HepG2 (cell line): ENCODE data around the gene SSH3. TPM values are rescaled to one million over a fixed set of nuclear protein-coding genes. Genes with fewer than 3 reads are reported as not detected.

Experiments used
- ATRX ChIP-seq: sonication (generic); formaldehyde crosslinking; IDR thresholded peaks from 2 replicates; pipeline ENCODE4 v1.4.0; 2020; ENCODE audit warnings: missing genetic modification reagents, borderline replicate concordance
- BCLAF1 ChIP-seq: fragments of 450-650 bp; IDR thresholded peaks from 2 replicates; pipeline ENCODE4 v1.6.1; 2017; ENCODE audit warnings: mild to moderate bottlenecking
- CCDC6 ChIP-seq: sonication (generic); formaldehyde crosslinking; IDR thresholded peaks from 2 replicates; pipeline ENCODE4 v1.8.1; 2022; ENCODE audit warnings: mild to moderate bottlenecking, missing genetic modification reagents, moderate library complexity
- MTF2 ChIP-seq: sonication (generic); formaldehyde crosslinking; IDR thresholded peaks from 2 replicates; pipeline ENCODE4 v1.5.0; 2020; ENCODE audit warnings: missing genetic modification reagents, borderline replicate concordance
- PBX2 ChIP-seq: IDR thresholded peaks from 2 replicates; pipeline ENCODE4 v1.6.1; 2016; ENCODE audit warnings: control low read depth
- PITX1 ChIP-seq: sonication (generic); formaldehyde crosslinking; IDR thresholded peaks from 2 replicates; pipeline ENCODE4 v1.5.1; 2020; ENCODE audit warnings: mild to moderate bottlenecking, missing genetic modification reagents
- POGK ChIP-seq: sonication (generic); formaldehyde crosslinking; conservative IDR thresholded peaks from 2 replicates; pipeline ENCODE4 v1.8.0; 2022; ENCODE audit warnings: mild to moderate bottlenecking, moderate library complexity, missing genetic modification reagents
- POLR2G ChIP-seq: fragments of 200-400 bp; formaldehyde crosslinking; IDR thresholded peaks from 2 replicates; pipeline ENCODE4 v1.6.1; 2018; ENCODE audit warnings: mild to moderate bottlenecking, low read depth, low read length, moderate library complexity
- SP2 ChIP-seq: sonication (generic); formaldehyde crosslinking; IDR thresholded peaks from 2 replicates; pipeline ENCODE4 v1.5.1; 2020; ENCODE audit warnings: mild to moderate bottlenecking, missing genetic modification reagents
- SSRP1 ChIP-seq: IDR thresholded peaks from 2 replicates; pipeline ENCODE4 v1.6.1; 2016; ENCODE audit warnings: control low read depth
- TCF7 ChIP-seq: sonication (generic); IDR thresholded peaks from 2 replicates; pipeline ENCODE4 v1.6.1; 2016; ENCODE audit warnings: antibody characterized with exemption, low read depth
- TFDP2 ChIP-seq: sonication (generic); formaldehyde crosslinking; IDR thresholded peaks from 2 replicates; pipeline ENCODE4 v1.4.0; 2020; ENCODE audit warnings: missing genetic modification reagents
- TGIF2 ChIP-seq: IDR thresholded peaks from 2 replicates; pipeline ENCODE4 v1.6.1; 2016; ENCODE audit warnings: control low read depth, missing compliant biosample characterization
- ZBTB46 ChIP-seq: sonication (generic); formaldehyde crosslinking; IDR thresholded peaks from 2 replicates; pipeline ENCODE4 v1.4.0; 2020; ENCODE audit warnings: mild to moderate bottlenecking, missing genetic modification reagents, borderline replicate concordance
- ZFP37 ChIP-seq: sonication (generic); formaldehyde crosslinking; IDR thresholded peaks from 2 replicates; pipeline ENCODE4 v1.4.0; 2020; ENCODE audit warnings: missing genetic modification reagents, borderline replicate concordance
- ZNF121 ChIP-seq: sonication (generic); formaldehyde crosslinking; IDR thresholded peaks from 2 replicates; pipeline ENCODE4 v1.5.0; 2020; ENCODE audit warnings: mild to moderate bottlenecking, missing genetic modification reagents
- ZNF460 ChIP-seq: sonication (generic); formaldehyde crosslinking; IDR thresholded peaks from 2 replicates; pipeline ENCODE4 v1.5.1; 2020; ENCODE audit warnings: missing genetic modification reagents, mild to moderate bottlenecking, borderline replicate concordance
- ZNF562 ChIP-seq: sonication (generic); formaldehyde crosslinking; IDR thresholded peaks from 2 replicates; pipeline ENCODE4 v1.8.0; 2022; ENCODE audit warnings: missing genetic modification reagents, borderline replicate concordance
- ZNF703 ChIP-seq: sonication (generic); formaldehyde crosslinking; IDR thresholded peaks from 2 replicates; pipeline ENCODE4 v1.5.1; 2020; ENCODE audit warnings: missing genetic modification reagents, mild to moderate bottlenecking, moderate library complexity, borderline replicate concordance
- ZNF792 ChIP-seq: IDR thresholded peaks from 2 replicates; pipeline ENCODE4 v1.6.1; 2016
- polyA plus RNA-seq, 8 experiments: library from polyadenylated mRNA; depleted of rRNA in 3 of 8; stranded (reverse) in 7 of 8; unstranded in 1 of 8; fragments of >200 nt; fragmentation: Illumina TruSeq in 4 of 8; extraction: Trizol in 4 of 8; gene quantifications; 2 replicates each; pipeline versions ENCODE4 v1.2.1 to v1.2.3, GENCODE V29; 2011 to 2016; ENCODE audit warnings: low read depth in 4 of 8, missing spikeins in 1 of 8, mixed read lengths in 1 of 8; ENCODE audit not compliant: insufficient read depth in 1 of 8
- total RNA-seq, 5 experiments: library from RNA; depleted of rRNA; stranded (reverse); fragments of >200 nt; fragmentation: Illumina TruSeq; extraction: Trizol; gene quantifications; 2 replicates each; pipeline ENCODE4 v1.2.3, GENCODE V29; 2016; ENCODE audit warnings: low read depth in 1 of 5
- TF ChIP-seq, protein P1 (sequence below): sonication (generic); formaldehyde crosslinking; IDR thresholded peaks from 2 replicates; pipeline ENCODE4 v1.8.1; 2023; ENCODE audit warnings: mild to moderate bottlenecking, missing genetic modification reagents

SSH3 gene
- total and polyA plus RNA-seq, 2 of the 13 experiments (the other 11 are each of a cell fraction or from before 2014, with no cell fraction given) = 12.4 to 18.8 TPM

- TF ChIP-seq ZBTB46 (CRISPR knock-in tag) (no peak), SP2 (CRISPR knock-in tag) (no peak), ATRX (no peak), ZFP37 (CRISPR knock-in tag) (no peak), TGIF2 (CRISPR knock-in tag) (no peak), PBX2 (CRISPR knock-in tag) (no peak), POGK (CRISPR knock-in tag) (peak; percentile 57), MTF2 (CRISPR knock-in tag) (no peak), PITX1 (peak; percentile 68), ZNF460 (CRISPR knock-in tag) (no peak), ZNF121 (no peak), TFDP2 (CRISPR knock-in tag) (peak; percentile 60; the same call in 1 of the 2 replicates), ZNF792 (no peak), SSRP1 (no peak), POLR2G (peak; percentile 87), BCLAF1 (no peak), ZNF703 (CRISPR knock-in tag) (no peak), CCDC6 (CRISPR knock-in tag) (no peak), ZNF562 (CRISPR knock-in tag) (no peak), TCF7 (no peak)
- TF ChIP-seq, protein P1, sequence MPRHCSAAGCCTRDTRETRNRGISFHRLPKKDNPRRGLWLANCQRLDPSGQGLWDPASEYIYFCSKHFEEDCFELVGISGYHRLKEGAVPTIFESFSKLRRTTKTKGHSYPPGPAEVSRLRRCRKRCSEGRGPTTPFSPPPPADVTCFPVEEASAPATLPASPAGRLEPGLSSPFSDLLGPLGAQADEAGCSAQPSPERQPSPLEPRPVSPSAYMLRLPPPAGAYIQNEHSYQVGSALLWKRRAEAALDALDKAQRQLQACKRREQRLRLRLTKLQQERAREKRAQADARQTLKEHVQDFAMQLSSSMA (CRISPR knock-in tag) = no peak
Measured at GRCh38 chr11:67317205-67317887, 14.0 kb downstream of the SSH3 start (continued).
